MM.1S (cell line): ENCODE measurements around the gene RPS10.

Source experiments
- DNase-seq: peaks from one replicate; pipeline ENCODE4 v3.0.0-alpha.2; 2015
- H2AFZ ChIP-seq: fragments of 300-600 bp; sonication (generic); 2 replicates; pipeline ENCODE4 v1.6.0; 2016; ENCODE audit warnings: antibody characterized with exemption, low read length
- H3F3A ChIP-seq: fragments of 300-600 bp; sonication (generic); 2 replicates; pipeline ENCODE4 v1.6.1; 2016; ENCODE audit warnings: mild to moderate bottlenecking, antibody characterized with exemption, low read length, moderate library complexity, mixed read lengths; ENCODE audit not compliant: insufficient read depth
- H3K27ac ChIP-seq: fragments of 300-600 bp; sonication (generic); 2 replicates; pipeline ENCODE4 v1.5.1; 2016; ENCODE audit warnings: mild to moderate bottlenecking, low read length
- H3K27me3 ChIP-seq: fragments of 300-600 bp; sonication (generic); replicated peaks from 2 replicates; pipeline ENCODE4 v1.6.0; 2016; ENCODE audit warnings: low read length; ENCODE audit not compliant: insufficient read depth
- H3K36me3 ChIP-seq: fragments of 300-600 bp; sonication (generic); replicated peaks from 2 replicates; pipeline ENCODE4 v1.6.1; 2016; ENCODE audit warnings: mild to moderate bottlenecking, low read length, mixed read lengths; ENCODE audit not compliant: insufficient read depth
- H3K4me1 ChIP-seq: fragments of 300-600 bp; sonication (generic); 2 replicates; pipeline ENCODE4 v1.6.1; 2016; ENCODE audit warnings: low read length, mixed read lengths
- H3K4me2 ChIP-seq: fragments of 300-600 bp; sonication (generic); 2 replicates; pipeline ENCODE4 v1.6.0; 2016; ENCODE audit warnings: low read depth, low read length
- H3K4me3 ChIP-seq: fragments of 300-600 bp; sonication (generic); 2 replicates; pipeline ENCODE4 v1.5.1; 2016; ENCODE audit warnings: low read length, mixed read lengths
- H3K79me2 ChIP-seq: fragments of 300-600 bp; sonication (generic); 2 replicates; pipeline ENCODE4 v1.6.1; 2016; ENCODE audit warnings: mixed run types, low read length, mixed read lengths
- H3K9ac ChIP-seq: fragments of 300-600 bp; sonication (generic); 2 replicates; pipeline ENCODE4 v1.6.1; 2016; ENCODE audit warnings: low read length, mixed read lengths
- H3K9me2 ChIP-seq: fragments of 300-600 bp; sonication (generic); replicated peaks from 2 replicates; pipeline ENCODE4 v1.6.1; 2016; ENCODE audit warnings: mild to moderate bottlenecking, low read length, mixed read lengths; ENCODE audit not compliant: insufficient read depth
- H3K9me3 ChIP-seq: fragments of 300-600 bp; sonication (generic); replicated peaks from 2 replicates; pipeline ENCODE4 v1.6.1; 2016; ENCODE audit warnings: mild to moderate bottlenecking, low read length, mixed read lengths; ENCODE audit not compliant: insufficient read depth
- H4K20me1 ChIP-seq: fragments of 300-600 bp; sonication (generic); 2 replicates; pipeline ENCODE4 v1.6.1; 2016; ENCODE audit warnings: mild to moderate bottlenecking, low read length, moderate library complexity, mixed read lengths; ENCODE audit not compliant: insufficient read depth
- CTCF ChIP-seq: fragments of 300-600 bp; sonication (generic); IDR thresholded peaks from 2 replicates; pipeline ENCODE4 v1.5.1; 2016; ENCODE audit warnings: antibody characterized with exemption, low read length, mixed read lengths
- EZH2 ChIP-seq: fragments of 300-600 bp; sonication (generic); optimal IDR thresholded peaks from 2 replicates; pipeline ENCODE3; 2017; ENCODE audit warnings: low read depth, mild to moderate bottlenecking, antibody characterized with exemption, low read length, mixed read lengths
- EZH2phosphoT487 ChIP-seq: fragments of 300-600 bp; sonication (generic); IDR thresholded peaks from 2 replicates; pipeline ENCODE4 v1.6.1; 2018; ENCODE audit warnings: antibody characterized with exemption, low read length

RPS10 gene

GRCh38 chr6:34418367-34418766, 7.5 kb downstream of the RPS10 start:
- Histone ChIP-seq H2AFZ (no peak overlapping the region), H3K4me3 (no peak overlapping the region), H4K20me1 (peaks cover 18% of the 10 kb centered on the region), H3K9me3 (no peaks in the 10 kb centered on the region), H3F3A (peaks cover 37% of the 10 kb centered on the region), H3K4me1 (no peaks in the 10 kb centered on the region), H3K4me2 (no peak overlapping the region), H3K36me3 (peaks cover 26% of the 10 kb centered on the region; the same call in 1 of the 2 replicates), H3K9ac (no peak overlapping the region), H3K27ac (no peak overlapping the region), H3K79me2 (peaks cover 37% of the 10 kb centered on the region), H3K27me3 (no peaks in the 10 kb centered on the region), H3K9me2 (no peaks in the 10 kb centered on the region)
- no peak for DNase-seq
- TF ChIP-seq EZH2, result no peak
- TF ChIP-seq CTCF, result no peak
- TF ChIP-seq EZH2phosphoT487, result no peak

GRCh38 chr6:34416877-34417371, 8.9 kb downstream of the RPS10 start:
- Histone ChIP-seq H3K9me3 (no peaks in the 10 kb centered on the region), H3K4me2 (no peak overlapping the region), H3F3A (peaks cover 37% of the 10 kb centered on the region), H3K4me3 (no peak overlapping the region), H3K27ac (no peak overlapping the region), H4K20me1 (peaks cover 18% of the 10 kb centered on the region), H3K36me3 (peaks cover 22% of the 10 kb centered on the region; the same call in 1 of the 2 replicates), H3K9me2 (no peaks in the 10 kb centered on the region), H2AFZ (no peak overlapping the region), H3K9ac (no peak overlapping the region), H3K4me1 (no peaks in the 10 kb centered on the region), H3K79me2 (peaks cover 23% of the 10 kb centered on the region), H3K27me3 (no peaks in the 10 kb centered on the region)
- DNase-seq, result no peak
- TF ChIP-seq CTCF (no peak), EZH2 (no peak), EZH2phosphoT487 (no peak)

- TF ChIP-seq EZH2phosphoT487 (no peak), CTCF (peak; percentile 55), EZH2 (no peak)
- no peaks in the 10 kb centered on the region for H3K27me3 ChIP-seq
- H3K36me3 ChIP-seq, result peaks cover 19% of the 10 kb centered on the region; the same call in 1 of the 2 replicates
- H3K4me3 ChIP-seq, result no peak overlapping the region
- peaks cover 15% of the 10 kb centered on the region for H4K20me1 ChIP-seq
- no peak overlapping the region for H3K27ac ChIP-seq
- no peaks in the 10 kb centered on the region for H3K9me3 ChIP-seq
- H3K79me2 ChIP-seq, result peaks cover 11% of the 10 kb centered on the region
- H2AFZ ChIP-seq, result no peak overlapping the region
- H3F3A ChIP-seq, result peaks cover 37% of the 10 kb centered on the region
- H3K4me1 ChIP-seq, result no peaks in the 10 kb centered on the region
- no peaks in the 10 kb centered on the region for H3K9me2 ChIP-seq
- peak; percentile 36 for DNase-seq
- H3K4me2 ChIP-seq, result no peak overlapping the region
- H3K9ac ChIP-seq, result no peak overlapping the region
Measured at GRCh38 chr6:34414999-34415858, 10.6 kb downstream of the RPS10 start.
